OCI-LY1 (cell line): ENCODE data around the gene CREB3L2.

Experiments
- H2AFZ ChIP-seq: fragments of 200-600 bp; sonication (generic), shearing (Covaris generic); 2 replicates; pipeline ENCODE4 v1.6.0; 2014; ENCODE audit warnings: antibody characterized with exemption, mild to moderate bottlenecking, low read length
- H3F3A ChIP-seq: fragments of 200-600 bp; sonication (generic), shearing (Covaris generic); 2 replicates; pipeline ENCODE4 v1.6.0; 2014; ENCODE audit warnings: mild to moderate bottlenecking, antibody characterized with exemption, low read length, moderate library complexity; ENCODE audit not compliant: insufficient read depth
- H3K27ac ChIP-seq: fragments of 200-600 bp; sonication (generic); 2 replicates; pipeline ENCODE4 v1.5.1; 2014; ENCODE audit warnings: low read length, mixed run types, mild to moderate bottlenecking, low read depth; ENCODE audit not compliant: poor library complexity, severe bottlenecking
- H3K27me3 ChIP-seq: fragments of 200-600 bp; sonication (generic); 2 replicates; pipeline ENCODE4 v1.6.0; 2014; ENCODE audit warnings: antibody characterized with exemption, mild to moderate bottlenecking, low read length, moderate library complexity; ENCODE audit not compliant: insufficient read depth
- H3K36me3 ChIP-seq: fragments of 200-600 bp; sonication (generic); 2 replicates; pipeline ENCODE4 v1.6.1; 2014; ENCODE audit warnings: mild to moderate bottlenecking, antibody characterized with exemption, low read length, moderate library complexity, mixed read lengths; ENCODE audit not compliant: insufficient read depth
- H3K4me1 ChIP-seq: fragments of 200-600 bp; sonication (generic); 2 replicates; pipeline ENCODE4 v1.5.1; 2014; ENCODE audit warnings: mild to moderate bottlenecking, low read length, moderate library complexity; ENCODE audit not compliant: insufficient read depth, severe bottlenecking
- H3K4me2 ChIP-seq: fragments of 200-600 bp; sonication (generic), shearing (Covaris generic); 2 replicates; pipeline ENCODE4 v1.6.1; 2014; ENCODE audit warnings: low read length
- H3K4me3 ChIP-seq: fragments of 200-600 bp; sonication (generic); 2 replicates; pipeline ENCODE4 v1.5.1; 2014; ENCODE audit warnings: low read length, low read depth, mild to moderate bottlenecking, mixed read lengths; ENCODE audit not compliant: poor library complexity, severe bottlenecking
- H3K79me2 ChIP-seq: fragments of 200-600 bp; shearing (Covaris generic); 2 replicates; pipeline ENCODE4 v1.6.1; 2016; ENCODE audit warnings: mixed run types, low read length, mixed read lengths; ENCODE audit not compliant: insufficient read depth
- H3K9ac ChIP-seq: fragments of 200-600 bp; sonication (generic), shearing (Covaris generic); 2 replicates; pipeline ENCODE4 v1.6.1; 2014; ENCODE audit warnings: mild to moderate bottlenecking, low read length, mixed read lengths
- H3K9me2 ChIP-seq: fragments of 200-600 bp; sonication (generic), shearing (Covaris generic); 2 replicates; pipeline ENCODE4 v1.6.1; 2014; ENCODE audit warnings: low read depth, mild to moderate bottlenecking, low read length, mixed read lengths
- H3K9me3 ChIP-seq: fragments of 200-600 bp; shearing (Covaris generic); 2 replicates; pipeline ENCODE4 v1.6.1; 2014; ENCODE audit warnings: low read length, mixed read lengths
- H4K20me1 ChIP-seq: fragments of 200-600 bp; sonication (generic), shearing (Covaris generic); 2 replicates; pipeline ENCODE4 v1.6.0; 2016; ENCODE audit warnings: mild to moderate bottlenecking, low read length; ENCODE audit not compliant: insufficient read depth
- EZH2 ChIP-seq: fragments of 200-600 bp; sonication (generic), shearing (Covaris generic); IDR thresholded peaks from 2 replicates; pipeline ENCODE4 v1.8.0; 2017; ENCODE audit warnings: borderline replicate concordance, mixed run types, mild to moderate bottlenecking, antibody characterized with exemption, low read length, moderate library complexity, mixed read lengths
- TF ChIP-seq, protein P1 (sequence below): fragments of 200-600 bp; sonication (generic), shearing (Covaris generic); IDR thresholded peaks from 2 replicates; pipeline ENCODE4 v1.5.1; 2017; ENCODE audit warnings: mild to moderate bottlenecking, antibody characterized with exemption, low read length, moderate library complexity, mixed read lengths

CREB3L2 gene

GRCh38 chr7:137965942-137966640 lies 35.8 kb downstream of the CREB3L2 start:
- no peaks in the 10 kb centered on the region for H3K9me2 ChIP-seq
- H2AFZ ChIP-seq, result no peak overlapping the region
- no peaks in the 10 kb centered on the region for H3F3A ChIP-seq
- no peak overlapping the region for H3K4me3 ChIP-seq
- H3K9ac ChIP-seq, result no peak overlapping the region
- H3K27ac ChIP-seq, result no peak overlapping the region
- TF ChIP-seq, protein P1, sequence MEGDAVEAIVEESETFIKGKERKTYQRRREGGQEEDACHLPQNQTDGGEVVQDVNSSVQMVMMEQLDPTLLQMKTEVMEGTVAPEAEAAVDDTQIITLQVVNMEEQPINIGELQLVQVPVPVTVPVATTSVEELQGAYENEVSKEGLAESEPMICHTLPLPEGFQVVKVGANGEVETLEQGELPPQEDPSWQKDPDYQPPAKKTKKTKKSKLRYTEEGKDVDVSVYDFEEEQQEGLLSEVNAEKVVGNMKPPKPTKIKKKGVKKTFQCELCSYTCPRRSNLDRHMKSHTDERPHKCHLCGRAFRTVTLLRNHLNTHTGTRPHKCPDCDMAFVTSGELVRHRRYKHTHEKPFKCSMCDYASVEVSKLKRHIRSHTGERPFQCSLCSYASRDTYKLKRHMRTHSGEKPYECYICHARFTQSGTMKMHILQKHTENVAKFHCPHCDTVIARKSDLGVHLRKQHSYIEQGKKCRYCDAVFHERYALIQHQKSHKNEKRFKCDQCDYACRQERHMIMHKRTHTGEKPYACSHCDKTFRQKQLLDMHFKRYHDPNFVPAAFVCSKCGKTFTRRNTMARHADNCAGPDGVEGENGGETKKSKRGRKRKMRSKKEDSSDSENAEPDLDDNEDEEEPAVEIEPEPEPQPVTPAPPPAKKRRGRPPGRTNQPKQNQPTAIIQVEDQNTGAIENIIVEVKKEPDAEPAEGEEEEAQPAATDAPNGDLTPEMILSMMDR, result no peak
- TF ChIP-seq EZH2, result no peak
- no peaks in the 10 kb centered on the region for H3K79me2 ChIP-seq
- H3K9me3 ChIP-seq, result no peaks in the 10 kb centered on the region
- no peaks in the 10 kb centered on the region for H3K27me3 ChIP-seq
- no peaks in the 10 kb centered on the region for H4K20me1 ChIP-seq
- no peaks in the 10 kb centered on the region for H3K36me3 ChIP-seq
- H3K4me1 ChIP-seq, result no peaks in the 10 kb centered on the region
- H3K4me2 ChIP-seq, result no peak overlapping the region

DNA sequence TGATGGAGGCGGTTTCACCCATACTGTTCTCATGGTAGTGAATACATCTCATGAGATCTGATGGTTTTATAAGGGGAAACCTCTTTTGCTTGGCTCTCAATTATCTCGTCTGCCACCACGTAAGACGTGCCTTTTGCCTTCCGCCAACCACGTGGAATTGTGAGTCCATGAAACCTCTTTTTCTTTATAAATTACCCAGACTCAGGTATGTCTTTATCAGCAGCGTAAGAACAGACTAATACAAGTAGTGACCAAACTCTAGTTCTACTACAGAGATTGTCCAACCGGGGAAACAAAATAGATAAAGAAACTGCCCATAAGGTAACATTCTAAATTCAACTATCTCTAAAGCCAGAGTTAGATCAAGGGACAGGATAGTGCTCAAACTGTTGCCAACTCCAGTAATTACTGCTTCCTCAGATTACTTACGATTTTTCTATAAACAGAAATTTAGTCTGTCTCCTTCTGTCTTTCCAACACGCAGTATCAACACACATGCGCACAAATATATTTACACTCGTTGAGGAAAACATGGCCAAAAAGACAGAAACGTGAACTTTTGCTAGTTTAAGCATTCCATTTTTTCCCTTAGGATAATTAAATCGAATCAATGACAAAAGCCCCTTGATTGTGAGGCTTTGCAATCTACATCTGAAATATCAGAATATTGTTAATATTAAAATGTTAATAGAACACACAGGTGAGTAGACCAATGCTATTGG lies 36.9 kb downstream of the CREB3L2 start:
- no peaks in the 10 kb centered on the region for H3K9me3 ChIP-seq
- no peaks in the 10 kb centered on the region for H3K4me1 ChIP-seq

DNA sequence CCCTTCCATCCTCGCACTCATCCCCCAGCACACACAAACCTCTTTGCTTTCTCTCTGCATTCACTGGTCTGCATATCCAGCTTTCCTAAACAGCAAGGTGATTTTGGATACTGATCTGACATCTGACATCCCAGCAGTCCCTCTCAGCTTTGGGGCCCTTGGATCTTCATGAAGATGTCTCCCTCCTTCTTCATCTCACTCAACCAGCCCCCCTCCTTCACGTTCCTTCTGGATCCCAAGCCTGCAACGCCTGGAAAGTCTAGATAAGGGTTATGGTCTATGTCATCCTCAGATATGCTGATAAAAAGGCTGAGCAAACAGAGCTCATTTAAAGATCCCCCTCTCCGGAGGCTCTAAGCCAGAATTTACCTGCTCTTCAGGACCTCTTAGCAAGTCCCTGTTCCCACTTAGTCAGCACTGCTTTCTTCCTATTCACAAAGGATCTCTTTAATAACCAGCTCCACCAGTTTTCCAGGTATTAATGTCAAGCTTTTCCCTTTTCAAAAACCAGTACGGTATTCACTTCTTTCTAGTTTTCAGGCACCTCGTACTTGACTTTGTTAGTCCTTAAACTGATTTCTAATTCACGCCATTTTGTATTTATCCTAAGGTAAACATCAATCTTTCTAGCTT lies 38.9 kb downstream of the CREB3L2 start:
- H3K36me3 ChIP-seq, result no peaks in the 10 kb centered on the region
- H3K79me2 ChIP-seq, result no peaks in the 10 kb centered on the region
- no peaks in the 10 kb centered on the region for H3K27me3 ChIP-seq
- H3K27ac ChIP-seq, result no peak overlapping the region
- no peaks in the 10 kb centered on the region for H4K20me1 ChIP-seq
- H3K4me2 ChIP-seq, result no peak overlapping the region
- H3K9me3 ChIP-seq, result no peaks in the 10 kb centered on the region
- no peaks in the 10 kb centered on the region for H3K9me2 ChIP-seq
- TF ChIP-seq, protein P1, result no peak
- no peak for TF ChIP-seq EZH2
- H3K4me1 ChIP-seq, result no peaks in the 10 kb centered on the region
- no peaks in the 10 kb centered on the region for H3F3A ChIP-seq
- H3K9ac ChIP-seq, result no peak overlapping the region
- H3K4me3 ChIP-seq, result no peak overlapping the region
- H2AFZ ChIP-seq, result no peak overlapping the region

More for the DNA sequence above, 36.9 kb downstream of the CREB3L2 start:
- H2AFZ ChIP-seq, result no peak overlapping the region
- no peaks in the 10 kb centered on the region for H4K20me1 ChIP-seq
- no peaks in the 10 kb centered on the region for H3F3A ChIP-seq
- no peak overlapping the region for H3K4me2 ChIP-seq
- no peak overlapping the region for H3K27ac ChIP-seq
- TF ChIP-seq, protein P1, result no peak
- no peak for TF ChIP-seq EZH2
- no peak overlapping the region for H3K9ac ChIP-seq
- H3K36me3 ChIP-seq, result no peaks in the 10 kb centered on the region
- no peaks in the 10 kb centered on the region for H3K27me3 ChIP-seq
- no peaks in the 10 kb centered on the region for H3K9me2 ChIP-seq
- no peaks in the 10 kb centered on the region for H3K79me2 ChIP-seq
- H3K4me3 ChIP-seq, result no peak overlapping the region
